GM19025 (cell line): ENCODE results near the gene GJA3.
"Not testable (repeated sequence)": the region's sequence is repeated elsewhere in the genome, so short reads cannot be mapped to it uniquely, and the experiment has no call there.

Experiments used
- ATAC-seq: cut with Tn5 transposase; IDR thresholded peaks from one replicate; pipeline ENCODE4 v1.9.1; 2021; ENCODE audit warnings: mild to moderate bottlenecking, low read depth, moderate library complexity; ENCODE audit not compliant: unreplicated experiment

The GJA3 gene

GRCh38 chr13:20156702-20157101 lies 4.2 kb downstream of the GJA3 start:
- ATAC-seq = no peak

DNA sequence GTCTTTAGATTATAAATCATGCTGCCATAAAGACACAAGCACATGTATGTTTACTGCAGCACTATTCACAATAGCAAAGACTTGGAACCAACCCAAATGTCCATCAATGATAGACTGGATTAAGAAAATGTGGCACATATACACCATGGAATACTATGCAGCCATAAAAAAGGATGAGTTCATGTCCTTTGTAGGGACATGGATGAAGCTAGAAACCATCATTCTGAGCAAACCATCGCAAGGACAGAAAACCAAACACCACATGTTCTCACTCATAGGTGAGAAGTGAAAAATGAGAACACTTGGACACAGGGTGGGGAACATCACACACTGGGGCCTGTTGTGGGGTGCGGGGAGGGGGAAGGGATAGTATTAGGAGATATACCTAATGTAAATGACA lies 7.6 kb downstream of the GJA3 start:
- not testable (repeated sequence) for ATAC-seq

DNA sequence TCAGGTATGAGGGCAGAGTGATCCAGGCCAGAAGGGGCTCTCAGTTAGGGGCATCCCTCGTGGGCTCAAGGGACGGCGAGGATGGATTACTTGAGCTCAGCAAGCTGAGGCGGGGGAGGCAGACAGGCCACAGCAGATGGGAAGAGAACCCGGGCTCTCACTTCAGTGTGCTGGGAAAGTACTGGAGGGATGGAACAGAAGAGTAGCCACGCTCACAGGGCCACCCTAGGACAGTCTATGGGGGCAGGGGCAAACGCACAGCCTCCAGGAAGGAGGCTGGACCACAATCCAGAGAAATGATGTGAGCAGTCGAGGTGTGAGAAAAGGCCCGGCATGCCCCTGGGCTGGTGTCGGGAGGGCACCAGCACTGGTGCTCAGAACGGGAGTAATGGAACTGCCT lies 9.2 kb downstream of the GJA3 start:
- no peak for ATAC-seq

DNA sequence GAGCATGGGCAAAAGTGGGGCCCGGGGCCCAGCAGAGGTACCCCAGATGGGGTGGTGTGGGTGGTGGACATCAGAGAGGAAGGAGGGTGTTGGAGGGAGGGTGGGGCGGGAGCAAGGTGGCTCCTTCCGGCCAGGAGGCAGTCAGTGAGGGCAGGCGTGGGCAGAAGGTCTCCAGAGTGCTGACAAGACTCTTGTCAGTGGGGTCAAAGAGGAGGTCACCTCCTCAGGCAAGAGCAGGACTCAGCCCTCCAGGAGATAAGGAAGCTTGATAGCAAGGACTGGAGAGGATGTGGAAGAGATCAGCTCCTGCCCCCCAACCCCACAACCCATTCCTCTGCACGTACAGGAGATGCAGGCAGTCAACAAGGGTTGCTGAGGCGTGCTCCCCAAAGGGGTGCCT lies 9.8 kb downstream of the GJA3 start:
- ATAC-seq = no peak

- ATAC-seq = no peak
Measured at GRCh38 chr13:20150561-20150960, 10.3 kb downstream of the GJA3 start.

DNA sequence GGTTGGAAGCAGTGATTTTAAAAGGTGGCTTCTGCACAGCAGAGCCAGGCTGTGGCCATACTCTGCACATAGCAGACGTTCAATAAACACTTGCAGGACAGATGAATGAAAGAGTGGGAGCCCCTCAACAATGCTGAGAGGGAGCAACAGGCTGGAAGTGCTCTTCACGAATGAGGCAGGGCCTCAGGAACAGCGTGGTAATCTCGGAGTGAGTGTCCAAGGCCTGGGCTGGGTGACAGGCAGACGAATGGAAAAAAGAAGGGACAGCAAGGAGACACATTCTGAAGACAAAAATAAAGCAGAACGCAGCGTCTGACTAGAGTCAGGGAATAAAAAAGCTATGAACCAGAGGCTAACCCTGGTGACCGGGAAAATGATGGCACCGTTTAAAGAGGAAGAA lies 11.1 kb downstream of the GJA3 start:
- ATAC-seq = no peak

GRCh38 chr13:20148501-20149183 lies 12.2 kb downstream of the GJA3 start:
- no peak for ATAC-seq

DNA sequence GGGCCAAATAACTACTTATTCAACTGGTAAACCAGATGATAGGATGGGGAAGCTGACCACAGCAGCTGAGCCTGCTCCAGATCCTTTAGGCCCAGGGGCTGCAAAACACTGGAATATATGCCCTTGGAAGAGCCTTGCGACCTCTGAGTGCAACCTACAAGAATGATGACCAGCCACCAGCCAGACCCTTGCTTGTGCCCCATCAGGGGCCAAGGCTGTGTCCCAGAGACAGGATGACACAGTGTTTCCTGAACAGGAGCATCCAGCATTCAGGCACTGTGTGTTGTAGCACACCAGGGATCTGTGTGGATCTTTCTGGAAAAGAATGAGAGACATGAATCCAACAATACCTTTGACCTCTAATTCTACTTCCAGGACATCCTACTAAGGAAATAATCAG lies 14.5 kb downstream of the GJA3 start:
- no peak for ATAC-seq

DNA sequence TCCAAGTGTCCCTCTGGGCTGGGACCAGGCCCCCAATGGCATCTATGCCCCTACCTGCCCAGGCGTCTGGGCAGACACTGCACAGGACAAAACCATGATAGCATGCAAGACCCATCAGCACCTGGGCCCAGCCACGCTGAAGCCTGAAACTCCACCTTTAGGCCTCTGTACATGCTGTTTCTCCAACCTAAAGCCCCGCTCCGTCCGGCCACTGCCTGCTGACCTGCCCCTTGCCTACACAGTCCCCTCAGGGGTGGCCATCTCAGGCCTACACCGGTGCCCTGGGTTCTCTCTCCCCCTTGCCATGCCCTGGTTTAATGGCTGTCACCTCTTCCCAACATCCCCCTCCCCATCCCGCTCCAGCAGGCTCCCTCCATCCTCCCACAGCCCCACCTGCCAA lies 15.3 kb downstream of the GJA3 start:
- no peak for ATAC-seq

GRCh38 chr13:20144141-20144850 lies 16.6 kb downstream of the GJA3 start:
- ATAC-seq = no peak

DNA sequence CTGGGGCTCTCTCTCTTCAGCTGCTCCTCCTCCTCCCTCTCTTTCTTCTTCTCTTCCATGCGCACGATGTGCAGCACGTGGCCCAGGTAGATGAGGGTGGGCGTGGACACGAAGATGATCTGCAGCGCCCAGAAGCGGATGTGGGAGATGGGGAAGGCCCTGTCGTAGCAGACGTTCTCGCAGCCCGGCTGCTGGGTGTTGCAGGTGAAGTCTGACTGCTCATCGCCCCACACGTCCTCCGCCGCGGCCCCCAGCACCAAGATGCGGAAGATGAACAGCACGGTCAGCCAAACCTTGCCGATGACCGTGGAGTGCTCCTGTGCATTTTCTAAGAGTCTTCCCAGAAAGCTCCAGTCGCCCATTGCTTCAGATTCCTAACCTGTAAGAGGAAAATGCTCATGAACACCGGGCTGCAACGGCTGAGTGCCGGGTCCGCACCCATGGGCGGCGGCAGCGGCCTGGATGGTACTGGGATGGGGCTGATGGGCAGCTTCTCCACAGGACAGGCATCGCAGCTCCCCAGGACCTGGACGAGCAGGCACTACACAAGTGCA lies 17.8 kb downstream of the GJA3 start:
- ATAC-seq = no peak

- ATAC-seq = no peak
Measured at GRCh38 chr13:20142023-20142926, 18.6 kb downstream of the GJA3 start.

GRCh38 chr13:20141238-20142022 lies 19.4 kb downstream of the GJA3 start:
- ATAC-seq = no peak

- no peak for ATAC-seq
Measured at GRCh38 chr13:20140487-20140886, 20.4 kb downstream of the GJA3 start.

GRCh38 chr13:20137875-20138274 lies 23.0 kb downstream of the GJA3 start:
- ATAC-seq = no peak

GRCh38 chr13:20136781-20137703 lies 23.8 kb downstream of the GJA3 start:
- ATAC-seq = no peak

DNA sequence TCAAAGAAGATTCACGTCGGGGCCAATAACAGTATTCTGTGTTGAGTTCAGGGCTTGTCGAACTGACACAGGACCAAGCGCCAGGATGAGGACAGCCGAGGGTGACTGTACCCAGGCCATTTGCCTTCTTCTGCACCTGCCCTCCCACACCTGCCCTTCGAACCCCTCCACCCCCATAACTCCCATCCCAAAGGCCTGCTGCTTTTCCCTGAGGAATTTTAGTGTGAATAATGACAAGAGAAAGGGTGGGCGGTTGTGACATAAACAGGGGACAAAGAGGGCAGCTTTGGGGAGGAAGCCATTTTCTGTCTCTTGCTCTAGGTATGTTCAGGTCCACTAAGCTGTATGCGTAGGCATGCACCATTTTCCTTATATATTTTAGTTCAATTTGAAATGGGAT lies 26.1 kb downstream of the GJA3 start:
- no peak for ATAC-seq

DNA sequence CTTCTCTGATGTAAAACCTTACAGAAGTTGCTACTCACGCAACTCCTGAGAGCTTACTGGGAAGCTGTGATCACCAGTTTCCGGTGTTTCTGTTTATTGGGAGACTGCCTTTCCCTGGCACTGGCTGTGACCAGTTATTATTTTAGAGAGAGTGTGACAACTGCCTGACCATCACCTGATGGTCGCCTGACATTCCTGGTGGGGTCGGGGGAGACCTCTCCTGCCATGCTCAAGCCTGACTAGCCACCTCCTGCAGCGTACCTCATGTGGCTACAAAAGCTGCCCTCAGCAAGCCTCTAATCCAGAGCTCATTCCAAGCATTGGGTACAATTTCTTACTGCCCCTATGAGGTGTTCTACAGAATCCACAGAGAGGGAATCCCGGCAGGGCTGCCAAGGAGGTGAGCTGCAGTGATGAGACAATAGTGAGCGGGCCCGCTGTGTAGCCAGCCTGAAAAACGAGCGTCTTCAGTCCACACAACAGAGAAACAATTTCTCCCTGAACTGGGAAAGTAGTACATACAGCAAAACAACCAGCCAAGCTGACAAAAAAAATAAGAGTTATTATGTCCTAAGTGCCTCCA lies 28.7 kb downstream of the GJA3 start:
- no peak for ATAC-seq
